Activated T-helper 2 cell treated with anti-CD3 and anti-CD28 coated beads, Interferon-gamma antibody, Interleukin-2, Interleukin-4, amounts not matched to agents 10 μg/mL and 5 μg/mL and 100 μg/mL, durations not matched to agents 14 hours and 24 hours and 36 hours (primary cell): ENCODE results near the gene POLN. TPM values are rescaled to one million over a fixed set of nuclear protein-coding genes. Genes with fewer than 3 reads are reported as not detected.
"Not testable (repeated sequence)": the region's sequence is repeated elsewhere in the genome, so short reads cannot be mapped to it uniquely, and the experiment has no call there.

Experiments
- DNase-seq: peaks from one replicate; pipeline ENCODE4 v3.0.0; 2021; ENCODE audit warnings: low spot score
- H3K27ac Mint-ChIP-seq: one replicate; pipeline ENCODE4 v1.8.0; 2021; ENCODE audit warnings: mixed read lengths
- H3K27me3 Mint-ChIP-seq: one replicate; pipeline ENCODE4 v1.8.0; 2021; ENCODE audit warnings: low read depth, mixed read lengths
- H3K36me3 Mint-ChIP-seq: one replicate; pipeline ENCODE4 v1.8.0; 2021; ENCODE audit warnings: low read depth, mixed read lengths
- H3K4me1 Mint-ChIP-seq: one replicate; pipeline ENCODE4 v1.8.0; 2021; ENCODE audit warnings: low read depth, mixed read lengths
- H3K4me3 Mint-ChIP-seq: one replicate; pipeline ENCODE4 v1.8.0; 2021; ENCODE audit warnings: low read depth, mild to moderate bottlenecking, moderate library complexity, mixed read lengths
- H3K9me3 Mint-ChIP-seq: one replicate; pipeline ENCODE4 v1.8.0; 2021; ENCODE audit warnings: mixed read lengths
- intact Hi-C: fragments of 100-400 bp; cut with micrococcal nuclease; formaldehyde crosslinking; loops from one replicate; pipeline ENCODE4 v1.15.1; 2023
- total RNA-seq: library from RNA; stranded (reverse); gene quantifications from 2 replicates; pipeline ENCODE4 v1.2.3, GENCODE V29; 2022

POLN gene
- total RNA-seq, 1 donor from 2014 or later = 1.4 TPM

DNA sequence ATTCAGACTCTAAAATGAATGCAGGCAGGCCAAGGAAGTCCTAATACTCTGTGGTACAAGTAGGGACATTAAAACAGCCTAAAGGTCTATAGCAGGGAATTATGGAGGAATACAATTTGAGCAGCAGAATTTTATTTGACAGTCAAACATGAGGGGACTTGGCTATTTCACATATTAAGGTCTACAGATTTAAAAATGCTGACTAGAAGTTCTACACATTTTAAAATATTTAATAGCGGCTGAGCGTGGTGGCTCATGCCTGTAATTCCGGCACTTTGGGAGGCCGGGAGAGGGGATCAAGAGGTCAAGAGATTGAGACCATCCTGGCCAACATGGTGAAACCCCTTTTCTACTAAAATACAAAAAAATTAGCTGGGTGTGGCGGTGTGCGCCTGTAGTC is 10.8 kb downstream of the POLN start:
- Mint-ChIP-seq H3K36me3 (peaks cover 49% of the 10 kb centered on the region), H3K9me3 (no peaks in the 10 kb centered on the region), H3K27me3 (no peaks in the 10 kb centered on the region), H3K4me3 (no peak overlapping the region), H3K27ac (no peak overlapping the region), H3K4me1 (peaks cover 18% of the 10 kb centered on the region)
- intact Hi-C loops = no loop called here
- no peak for DNase-seq

DNA sequence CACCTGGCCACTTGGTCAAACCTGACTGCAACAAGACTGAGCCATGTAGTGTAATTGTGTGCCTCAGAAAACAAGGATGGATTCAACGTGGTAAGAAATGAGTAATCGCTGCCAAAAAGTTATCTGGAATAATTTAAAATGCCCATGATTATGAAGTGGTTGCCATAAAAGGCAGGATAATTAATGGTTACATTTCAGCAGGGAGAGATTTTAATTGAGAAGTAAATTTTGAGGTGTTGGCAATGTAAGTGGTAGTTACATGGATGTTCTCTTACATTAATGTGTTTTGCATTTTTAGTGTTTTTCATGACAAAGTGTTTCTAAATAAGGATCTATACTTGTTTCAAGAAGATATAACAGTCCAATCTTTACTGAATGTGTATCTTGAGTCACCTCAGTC is 15.7 kb downstream of the POLN start:
- intact Hi-C loops = no loop called here
- Mint-ChIP-seq H3K36me3 (peaks cover 27% of the 10 kb centered on the region), H3K27ac (no peak overlapping the region), H3K9me3 (no peaks in the 10 kb centered on the region), H3K27me3 (no peaks in the 10 kb centered on the region), H3K4me3 (no peak overlapping the region), H3K4me1 (peaks cover 3% of the 10 kb centered on the region)
- no peak for DNase-seq

DNA sequence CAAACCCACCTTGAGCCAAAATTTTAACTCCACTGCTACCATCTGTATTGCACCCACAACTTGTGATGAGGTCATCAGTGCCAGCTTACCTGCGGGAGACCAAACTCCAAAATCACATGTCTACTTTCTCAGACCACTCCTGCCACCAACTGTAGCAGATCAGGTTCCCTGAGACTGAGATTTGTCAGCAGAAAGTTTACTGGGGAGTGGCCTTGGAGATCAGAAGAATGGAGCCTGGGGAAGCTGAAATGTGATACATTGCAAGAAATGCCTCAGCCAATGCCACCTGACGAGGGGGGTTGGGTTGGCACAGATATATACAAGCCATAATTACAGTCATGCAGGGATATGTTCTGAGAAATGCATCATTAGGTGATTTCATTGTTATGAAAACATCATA is 19.1 kb downstream of the POLN start:
- no peak for DNase-seq
- Mint-ChIP-seq H3K36me3 (peaks cover 18% of the 10 kb centered on the region), H3K27me3 (no peaks in the 10 kb centered on the region), H3K4me1 (peaks cover 7% of the 10 kb centered on the region), H3K9me3 (no peaks in the 10 kb centered on the region), H3K27ac (no peak overlapping the region), H3K4me3 (no peak overlapping the region)
- intact Hi-C loops = no loop called here

DNA sequence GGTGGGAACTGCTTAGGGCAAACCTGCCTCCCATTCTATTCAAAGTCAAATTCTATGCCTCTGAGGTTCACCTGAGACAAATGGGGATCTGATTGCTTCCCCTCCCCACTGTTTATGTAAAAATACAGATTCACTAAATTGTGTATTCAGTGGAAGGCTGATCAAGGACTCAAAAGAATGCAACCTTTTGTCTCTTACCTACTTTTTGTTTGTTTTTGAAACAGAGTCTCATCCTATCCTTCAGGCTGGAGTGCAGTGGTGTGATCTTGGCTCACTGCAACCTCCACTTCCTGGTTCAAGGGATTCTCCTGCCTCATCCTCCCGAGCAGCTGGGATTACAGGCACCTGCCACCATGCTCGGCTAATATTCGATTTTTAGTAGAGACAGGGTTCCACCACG is 20.5 kb downstream of the POLN start:
- H3K27ac Mint-ChIP-seq, H3K36me3 Mint-ChIP-seq, DNase-seq, H3K4me3 Mint-ChIP-seq, H3K9me3 Mint-ChIP-seq, intact Hi-C loops, H3K27me3 Mint-ChIP-seq, H3K4me1 Mint-ChIP-seq: not testable (repeated sequence)

DNA sequence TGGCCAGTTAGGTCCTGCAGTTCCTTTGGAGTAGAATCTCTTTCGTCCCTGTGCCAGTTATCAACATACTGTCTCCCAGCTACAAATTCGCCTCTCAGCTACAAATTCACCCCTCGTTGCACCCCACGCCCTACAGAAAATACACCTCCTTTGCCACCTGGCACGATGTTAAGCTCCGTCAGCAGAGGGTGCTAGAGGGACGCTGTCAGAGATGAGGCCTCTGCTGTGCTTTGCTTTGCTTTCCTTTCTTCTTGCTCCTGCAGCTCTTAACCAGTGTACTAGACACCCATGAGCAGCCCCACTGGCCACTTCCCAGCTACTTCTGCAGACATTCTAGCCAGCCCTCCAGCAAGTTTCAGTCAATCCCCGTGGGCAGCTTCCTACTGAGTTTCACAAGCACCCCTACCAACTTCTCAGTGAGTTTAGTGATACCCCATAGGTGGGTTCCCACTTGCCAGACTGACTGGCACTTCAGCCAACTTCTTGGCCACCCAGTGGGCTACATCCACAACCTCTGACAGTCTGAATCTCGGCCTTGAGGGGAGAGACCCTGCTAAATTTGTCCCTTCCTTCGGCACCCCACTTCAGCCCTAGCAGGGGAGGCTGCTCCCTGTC is 21.8 kb downstream of the POLN start:
- Mint-ChIP-seq H3K4me1 (peaks cover 8% of the 10 kb centered on the region), H3K27me3 (peaks cover 3% of the 10 kb centered on the region), H3K9me3 (no peaks in the 10 kb centered on the region), H3K36me3 (peaks cover 3% of the 10 kb centered on the region), H3K4me3 (no peak overlapping the region), H3K27ac (no peak overlapping the region)
- peak; percentile 66 for DNase-seq
- intact Hi-C loops = loop anchor here (1.0 kb wide), 1 partner anchor 221 kb away; no protein-coding TSS in a partner anchor

DNA sequence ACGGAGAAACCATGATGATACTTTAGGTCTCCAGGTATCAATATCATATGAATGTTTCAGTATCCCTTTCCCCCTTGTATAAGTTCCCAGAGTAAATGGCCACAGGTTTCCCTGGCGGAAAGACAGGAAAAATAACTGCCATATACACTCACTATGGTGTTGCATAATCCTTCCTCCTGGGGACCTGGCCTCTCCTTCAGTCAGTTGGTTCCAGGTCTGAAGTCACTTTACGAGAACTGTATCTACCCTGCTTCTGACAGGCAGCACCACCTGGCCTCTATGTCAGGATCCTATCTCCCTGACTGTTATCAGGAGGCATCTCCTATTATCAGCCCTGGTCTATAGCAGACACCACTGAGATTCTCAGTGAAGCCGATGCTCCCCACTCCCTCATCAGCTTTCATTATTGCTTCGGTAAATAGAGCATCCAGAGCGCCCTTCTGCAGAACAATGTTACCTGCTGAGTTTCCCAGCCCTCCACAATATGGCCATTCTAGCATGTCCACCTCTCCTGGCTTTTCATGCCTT is 22.6 kb downstream of the POLN start:
- H3K9me3 Mint-ChIP-seq = no peaks in the 10 kb centered on the region
- no peak for DNase-seq
- no peak overlapping the region for H3K27ac Mint-ChIP-seq
- H3K27me3 Mint-ChIP-seq = peaks cover 3% of the 10 kb centered on the region
- peaks cover 3% of the 10 kb centered on the region for H3K36me3 Mint-ChIP-seq
- intact Hi-C loops = no loop called here
- no peak overlapping the region for H3K4me3 Mint-ChIP-seq
- H3K4me1 Mint-ChIP-seq = peaks cover 8% of the 10 kb centered on the region

DNA sequence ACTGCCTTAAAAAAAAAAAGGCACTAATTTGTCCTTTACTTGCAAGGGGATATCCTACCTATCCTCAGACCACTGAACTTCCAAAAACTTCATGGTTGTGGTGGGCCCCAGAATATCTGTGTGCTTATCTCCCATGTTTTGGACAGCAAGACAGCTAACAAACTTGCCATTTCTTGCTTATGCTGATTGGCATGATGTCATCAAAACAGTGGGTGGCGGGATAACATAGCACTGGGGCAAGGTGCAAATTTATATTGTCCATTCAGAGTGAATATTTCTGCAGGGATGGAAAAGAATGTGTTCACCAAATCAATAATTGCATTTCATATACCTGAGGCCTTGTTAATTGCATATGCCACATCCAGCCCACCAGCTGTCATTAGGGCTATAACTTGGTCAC is 23.5 kb downstream of the POLN start:
- no peak for DNase-seq
- no peak overlapping the region for H3K27ac Mint-ChIP-seq
- H3K4me3 Mint-ChIP-seq = no peak overlapping the region
- peaks cover 3% of the 10 kb centered on the region for H3K36me3 Mint-ChIP-seq
- no peaks in the 10 kb centered on the region for H3K9me3 Mint-ChIP-seq
- H3K27me3 Mint-ChIP-seq = peaks cover 3% of the 10 kb centered on the region
- peaks cover 8% of the 10 kb centered on the region for H3K4me1 Mint-ChIP-seq
- intact Hi-C loops = no loop called here

DNA sequence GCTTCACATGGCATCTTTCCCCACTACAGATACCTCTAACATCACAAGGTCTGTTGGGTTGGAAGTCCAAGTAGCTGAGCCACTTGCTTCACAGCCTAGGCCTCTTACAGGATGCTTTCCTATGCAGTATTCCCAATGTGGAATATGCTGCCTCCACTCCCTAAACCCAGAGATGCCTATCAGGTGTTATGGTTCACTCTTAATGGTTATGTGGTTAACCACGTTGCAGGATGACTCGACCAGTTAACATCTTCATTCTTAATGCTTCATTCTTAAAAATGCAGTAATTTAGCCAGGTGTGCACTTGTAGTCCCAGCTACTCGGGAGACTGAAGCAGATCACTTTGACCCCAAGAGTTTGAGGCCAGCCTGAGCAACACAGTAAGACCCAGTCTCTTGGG is 24.2 kb downstream of the POLN start:
- intact Hi-C loops = no loop called here
- Mint-ChIP-seq H3K4me1 (peaks cover 8% of the 10 kb centered on the region), H3K27ac (no peak overlapping the region), H3K9me3 (no peaks in the 10 kb centered on the region), H3K4me3 (no peak overlapping the region), H3K36me3 (peaks cover 2% of the 10 kb centered on the region), H3K27me3 (peaks cover 3% of the 10 kb centered on the region)
- no peak for DNase-seq

DNA sequence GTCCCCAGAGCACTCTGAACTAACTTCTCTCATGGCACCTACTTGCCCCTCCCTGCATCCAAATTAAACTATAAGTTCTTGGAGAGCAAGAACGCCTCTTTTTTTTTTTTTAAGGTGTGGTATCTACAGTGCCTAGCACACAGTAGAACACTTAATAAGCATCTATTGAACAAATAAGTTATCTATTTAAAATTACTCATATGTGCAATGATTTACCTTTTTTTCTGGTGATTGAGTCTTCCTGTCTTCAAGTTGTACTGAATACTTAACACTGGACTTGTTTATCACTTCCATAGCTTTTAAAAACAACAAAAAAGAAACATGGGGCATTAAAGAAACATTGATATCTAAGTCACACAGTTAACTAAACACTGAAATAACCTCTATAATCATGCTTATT is 29.1 kb downstream of the POLN start:
- H3K9me3 Mint-ChIP-seq = no peaks in the 10 kb centered on the region
- intact Hi-C loops = no loop called here
- H3K27me3 Mint-ChIP-seq = peaks cover 3% of the 10 kb centered on the region

DNA sequence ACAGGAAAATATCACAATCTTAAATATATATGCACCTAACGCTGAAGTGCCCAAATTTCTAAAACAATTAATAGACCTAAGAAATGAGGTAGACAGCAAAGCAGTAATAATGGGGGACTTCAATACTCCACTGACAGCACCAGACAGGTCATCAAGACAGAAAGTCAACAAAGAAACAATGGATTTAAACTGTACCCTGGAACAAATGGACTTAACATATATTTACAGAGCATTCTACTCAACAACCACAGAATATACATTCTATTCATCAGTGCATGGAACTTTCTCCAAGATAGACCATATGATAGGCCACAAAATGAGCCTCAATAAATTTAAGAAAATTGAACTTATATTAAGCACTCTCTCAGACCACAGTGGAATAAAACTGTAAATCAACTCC is 39.1 kb downstream of the POLN start:
- H3K4me1 Mint-ChIP-seq, H3K27me3 Mint-ChIP-seq, intact Hi-C loops, H3K36me3 Mint-ChIP-seq, H3K4me3 Mint-ChIP-seq, DNase-seq, H3K9me3 Mint-ChIP-seq, H3K27ac Mint-ChIP-seq: not testable (repeated sequence)

More for the DNA sequence above, 29.1 kb downstream of the POLN start:
- no peak for DNase-seq
- Mint-ChIP-seq H3K4me3 (no peak overlapping the region), H3K4me1 (peaks cover 2% of the 10 kb centered on the region), H3K36me3 (no peaks in the 10 kb centered on the region), H3K27ac (no peak overlapping the region)

DNA sequence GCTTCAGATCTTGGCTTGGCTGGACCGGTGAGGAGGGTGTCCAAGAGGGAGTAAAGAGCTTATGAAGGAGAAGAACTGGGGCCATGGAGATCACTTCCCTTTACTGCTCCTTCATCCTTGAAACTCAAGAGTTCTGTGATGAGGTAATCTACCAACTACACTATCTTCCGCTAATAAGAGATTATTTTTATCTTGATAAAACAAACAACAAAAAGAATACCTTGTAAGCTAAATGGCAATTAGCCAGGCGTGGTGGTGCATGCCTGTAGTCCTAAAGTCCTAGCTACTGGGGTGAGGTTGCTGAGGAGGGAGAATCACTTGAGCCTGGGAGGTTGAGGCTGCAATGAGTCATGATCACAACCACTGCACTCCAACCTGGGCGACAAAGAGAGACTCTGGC is 47.4 kb downstream of the POLN start:
- Mint-ChIP-seq H3K4me1 (peaks cover 2% of the 10 kb centered on the region), H3K27me3 (no peaks in the 10 kb centered on the region), H3K27ac (no peak overlapping the region), H3K9me3 (no peaks in the 10 kb centered on the region), H3K4me3 (no peak overlapping the region), H3K36me3 (no peaks in the 10 kb centered on the region)
- no peak for DNase-seq
- intact Hi-C loops = no loop called here

DNA sequence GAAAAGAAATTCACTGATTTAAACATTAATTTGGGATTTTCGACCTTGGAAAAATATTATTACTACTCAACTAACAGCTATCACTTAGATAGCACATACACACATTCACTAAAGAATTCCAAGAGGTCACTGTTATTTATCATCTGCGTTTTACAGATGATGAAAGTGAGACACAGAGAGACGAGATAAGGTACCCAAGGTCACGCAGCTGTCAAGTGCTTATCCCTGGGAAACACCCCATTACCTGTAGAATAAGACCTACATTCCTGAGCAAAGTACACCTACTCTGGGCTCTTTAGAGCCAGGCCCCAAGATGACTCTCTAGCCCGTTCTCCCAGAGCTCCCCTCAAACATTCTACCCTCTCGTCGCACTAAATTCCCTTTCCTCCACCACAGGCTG is 48.6 kb downstream of the POLN start:
- DNase-seq = no peak
- intact Hi-C loops = no loop called here
- Mint-ChIP-seq H3K9me3 (no peaks in the 10 kb centered on the region), H3K27me3 (no peaks in the 10 kb centered on the region), H3K27ac (no peak overlapping the region), H3K36me3 (no peaks in the 10 kb centered on the region), H3K4me3 (no peak overlapping the region), H3K4me1 (no peaks in the 10 kb centered on the region)

DNA sequence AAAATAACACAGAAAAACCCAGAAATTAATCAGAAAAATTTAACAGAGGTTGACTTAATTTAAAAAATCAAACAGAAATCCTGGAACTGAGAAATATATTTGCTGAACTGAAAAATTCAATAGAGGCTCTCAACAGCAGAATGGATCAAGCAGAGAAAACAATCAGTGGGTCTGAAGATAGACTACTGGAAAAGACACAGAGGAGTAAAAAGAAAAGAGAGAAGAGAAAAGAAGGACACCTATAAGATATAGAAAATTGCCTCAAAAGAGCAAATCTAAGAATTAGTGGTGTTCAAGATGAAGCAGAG is 55.1 kb downstream of the POLN start:
- Mint-ChIP-seq H3K4me3 (no peak overlapping the region), H3K36me3 (no peaks in the 10 kb centered on the region), H3K4me1 (peaks cover 9% of the 10 kb centered on the region), H3K9me3 (peaks cover 8% of the 10 kb centered on the region), H3K27ac (no peak overlapping the region), H3K27me3 (no peaks in the 10 kb centered on the region)
- no peak for DNase-seq
- intact Hi-C loops = no loop called here
